HG03442 (cell line): ENCODE measurements around the gene OSBPL10.
"Not testable (repeated sequence)": the region's sequence is repeated elsewhere in the genome, so short reads cannot be mapped to it uniquely, and the experiment has no call there.

Source experiments
- ATAC-seq: cut with Tn5 transposase; IDR thresholded peaks from one replicate; pipeline ENCODE4 v1.9.1; 2021; ENCODE audit warnings: mild to moderate bottlenecking, moderate library complexity; ENCODE audit not compliant: unreplicated experiment

The OSBPL10 gene

DNA sequence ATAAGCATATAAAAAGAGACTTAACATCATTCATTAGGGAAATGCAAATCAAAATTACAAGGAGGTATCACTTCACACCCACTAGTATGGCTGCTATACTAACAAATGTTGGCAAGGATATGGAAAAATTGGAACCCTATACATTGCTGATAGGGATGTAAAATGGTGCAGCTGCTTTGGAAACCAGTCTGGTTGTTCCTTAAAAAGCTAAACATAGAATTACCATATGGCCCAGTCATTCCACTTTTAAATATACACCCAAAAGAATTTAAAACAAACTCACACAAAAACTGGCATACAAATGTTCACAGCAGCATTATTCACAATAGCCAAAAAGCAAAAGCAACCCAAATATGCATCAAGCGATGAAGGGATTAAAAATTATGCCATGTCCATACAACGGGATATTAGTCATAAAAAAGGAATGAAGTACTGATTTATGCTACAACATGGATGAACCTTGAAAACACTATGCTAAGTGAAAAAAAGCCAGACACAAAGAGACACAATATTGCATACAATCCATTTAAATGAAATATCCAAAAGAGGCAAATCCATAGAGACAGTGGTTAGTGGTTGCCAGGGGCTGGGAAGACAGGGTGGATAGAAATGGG is 118.3 kb downstream of the OSBPL10 start:
- ATAC-seq, result no peak

DNA sequence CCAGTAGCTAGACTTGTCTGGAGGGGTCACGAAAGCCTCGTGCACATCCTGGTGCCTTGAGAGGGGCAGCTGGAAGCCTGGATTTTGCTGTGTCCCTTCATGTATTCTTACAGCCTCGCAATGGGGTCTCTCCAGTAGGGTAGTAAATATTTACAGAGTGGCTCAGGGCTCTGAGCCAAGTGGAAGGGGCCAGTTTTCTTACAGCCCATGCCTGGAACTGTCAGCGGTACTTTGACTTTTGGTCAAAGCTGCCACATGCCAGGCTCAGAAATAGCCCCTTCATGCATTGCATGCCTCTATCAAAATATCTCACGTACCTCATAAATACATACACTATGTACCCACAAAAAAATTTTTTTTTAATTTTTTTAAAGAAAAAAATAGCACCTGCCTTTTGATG is 119.2 kb downstream of the OSBPL10 start:
- ATAC-seq, result no peak

DNA sequence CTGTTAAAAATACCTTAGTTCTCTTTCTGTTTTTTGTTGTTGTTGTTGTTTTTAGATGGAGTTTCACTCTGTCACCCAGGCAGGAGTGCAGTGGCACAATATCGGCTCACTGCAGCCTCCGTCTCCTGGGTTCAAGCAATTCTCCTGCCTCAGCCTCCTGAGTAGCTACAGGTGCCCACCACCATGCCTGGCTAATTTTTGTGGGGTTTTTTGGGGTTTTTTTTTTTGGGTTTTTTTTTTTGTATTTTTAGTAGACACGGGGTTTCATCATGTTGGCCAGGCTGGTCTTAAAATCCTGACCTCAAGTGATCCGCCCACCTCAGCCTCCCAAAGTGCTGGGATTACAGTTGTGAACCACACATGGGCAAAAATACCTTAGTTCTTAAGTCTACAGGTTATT is 120.4 kb downstream of the OSBPL10 start:
- not testable (repeated sequence) for ATAC-seq

- no peak for ATAC-seq
Observed at GRCh38 chr3:31859245-31859644, 121.8 kb downstream of the OSBPL10 start.

GRCh38 chr3:31858439-31858838 is 122.6 kb downstream of the OSBPL10 start:
- ATAC-seq, result no peak

GRCh38 chr3:31853580-31853979 is 127.5 kb downstream of the OSBPL10 start:
- no peak for ATAC-seq

DNA sequence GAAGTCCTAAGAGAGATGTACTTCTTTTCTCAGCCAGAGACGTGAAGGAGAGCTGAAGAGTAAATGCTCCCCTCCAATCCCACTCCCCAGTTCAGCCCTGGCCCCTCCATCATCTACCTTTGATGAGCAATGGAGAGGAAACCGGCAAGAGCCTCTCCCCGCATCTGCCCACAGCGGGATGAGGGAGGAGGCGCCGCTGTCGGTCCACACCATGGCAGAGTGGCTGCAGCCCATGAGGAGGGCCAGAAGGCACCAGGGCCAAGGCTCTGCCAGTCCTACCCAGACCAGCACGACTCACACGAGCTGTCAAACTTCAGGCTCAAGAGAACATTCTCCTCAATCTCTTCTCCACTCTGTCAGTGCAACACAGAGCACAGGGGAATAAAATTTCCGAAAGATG is 129.8 kb downstream of the OSBPL10 start:
- ATAC-seq, result no peak

GRCh38 chr3:31848911-31849310 is 132.2 kb downstream of the OSBPL10 start:
- ATAC-seq, result no peak

- no peak for ATAC-seq
Observed at GRCh38 chr3:31848163-31848818, 132.8 kb downstream of the OSBPL10 start.

- no peak for ATAC-seq
Observed at GRCh38 chr3:31847760-31848159, 133.3 kb downstream of the OSBPL10 start.

DNA sequence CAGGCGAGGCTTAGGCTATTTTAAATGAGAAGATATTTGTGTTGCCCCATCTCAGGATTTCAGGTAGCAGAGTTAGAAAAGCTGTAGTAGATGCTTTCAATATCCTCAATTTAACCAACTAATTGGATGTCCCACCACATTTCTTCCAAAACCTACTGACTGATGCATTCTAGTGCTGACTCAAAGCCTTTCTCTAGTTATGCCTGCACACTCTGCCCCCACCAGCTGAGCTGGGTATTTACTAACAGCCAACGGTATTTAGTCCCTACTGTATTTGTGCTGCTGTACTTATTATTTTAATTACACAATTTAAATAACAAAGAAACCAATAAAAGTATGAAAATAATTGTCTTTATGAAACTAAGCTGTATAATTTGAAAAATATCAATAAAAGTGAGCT is 139.5 kb downstream of the OSBPL10 start:
- ATAC-seq, result no peak

DNA sequence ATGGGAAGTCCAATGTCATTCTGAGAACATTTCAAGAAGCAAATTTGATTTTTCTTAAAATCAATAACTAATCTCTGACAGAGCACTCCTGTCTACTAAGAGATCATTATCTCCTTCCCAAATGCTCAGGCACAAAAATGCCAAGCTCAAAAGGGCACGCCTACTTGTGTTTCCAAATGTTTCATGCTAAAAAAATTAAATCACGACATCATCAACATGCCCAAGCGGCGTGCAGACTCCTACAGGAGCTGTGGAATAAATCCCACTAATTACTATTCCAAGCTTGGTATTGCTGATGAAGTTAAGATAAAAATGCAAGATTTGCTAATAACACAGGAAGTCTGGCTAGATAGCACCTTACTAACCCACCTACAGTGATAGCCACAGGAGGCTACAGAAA is 140.8 kb downstream of the OSBPL10 start:
- ATAC-seq, result no peak

- no peak for ATAC-seq
Observed at GRCh38 chr3:31839144-31839917, 141.7 kb downstream of the OSBPL10 start.

DNA sequence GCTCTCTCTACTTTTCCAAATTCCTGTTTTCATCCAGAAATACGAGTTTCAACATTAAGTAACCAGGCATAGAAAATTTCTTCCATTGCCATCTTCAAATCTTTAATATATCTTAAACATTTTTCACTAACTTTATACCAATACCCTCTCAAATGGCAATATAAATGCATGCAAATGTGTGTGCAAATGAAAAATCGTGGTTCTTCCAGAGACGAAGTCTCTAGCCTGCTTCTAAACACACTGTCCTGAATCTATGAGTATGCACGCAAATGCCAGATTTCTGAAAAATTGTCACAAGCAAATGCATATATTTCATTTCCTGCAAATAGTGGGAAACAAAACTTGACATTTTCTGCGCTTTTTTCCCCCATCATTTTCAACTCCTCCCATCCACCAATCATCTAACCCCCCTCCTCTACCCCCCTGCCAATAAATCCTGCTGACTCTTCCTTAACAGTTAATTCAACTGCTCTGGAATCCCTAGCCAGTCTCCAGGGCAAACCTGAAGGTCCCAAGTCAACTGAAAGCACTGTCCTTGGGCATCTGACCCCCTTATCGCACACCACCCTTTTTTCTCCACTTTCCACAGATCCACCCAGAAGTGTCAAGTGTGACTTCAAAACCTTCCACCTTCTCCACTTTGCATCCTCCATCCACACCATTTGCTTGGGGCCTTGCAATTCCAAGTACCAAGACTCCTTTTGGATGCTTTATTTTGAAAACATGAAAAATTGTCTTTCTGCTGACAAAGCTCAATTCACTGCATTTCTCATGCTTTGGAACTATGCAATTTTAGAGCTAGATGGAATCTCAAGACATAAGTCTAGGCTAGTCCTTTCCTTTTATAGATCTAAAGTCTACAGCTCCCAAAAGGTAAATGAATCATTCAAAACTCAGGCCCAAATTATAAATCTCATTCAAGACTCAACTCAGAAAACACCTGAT is 144.7 kb downstream of the OSBPL10 start:
- ATAC-seq, result no peak

DNA sequence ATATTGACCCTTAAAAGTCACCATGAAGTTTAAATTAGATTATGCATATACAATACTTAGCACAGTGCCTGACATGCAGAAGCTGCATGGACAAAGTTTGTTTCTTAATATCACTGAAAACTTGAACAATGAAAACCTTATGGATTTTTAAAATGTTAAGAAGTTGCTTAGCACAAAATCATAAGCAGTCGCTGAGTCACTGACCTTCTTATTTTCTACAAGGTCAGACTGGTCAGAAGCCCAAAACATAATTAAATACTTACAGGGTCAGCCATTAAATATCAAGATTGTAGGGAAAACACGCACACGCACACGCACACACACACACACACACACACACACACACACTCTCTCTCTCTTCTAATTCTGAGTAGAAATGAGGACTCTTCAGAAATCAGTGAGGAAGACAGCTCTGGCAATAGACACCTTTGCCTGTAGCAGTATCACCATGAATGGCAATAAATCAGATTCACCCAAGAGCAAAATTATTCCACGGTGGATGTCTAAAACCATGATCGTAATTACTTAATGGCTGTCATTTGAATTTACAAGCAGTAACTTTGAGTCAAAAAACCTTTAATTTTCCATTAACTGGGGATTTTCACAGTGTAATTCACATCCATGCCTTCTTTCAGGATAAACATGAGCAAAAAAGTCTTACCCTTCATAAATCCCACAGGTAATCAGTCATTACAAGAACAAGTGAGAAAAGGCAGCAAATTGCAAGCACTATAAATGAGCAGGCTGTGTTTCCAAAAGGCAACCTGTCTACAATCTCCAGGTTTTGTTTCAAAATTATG is 147.5 kb downstream of the OSBPL10 start:
- ATAC-seq, result no peak

DNA sequence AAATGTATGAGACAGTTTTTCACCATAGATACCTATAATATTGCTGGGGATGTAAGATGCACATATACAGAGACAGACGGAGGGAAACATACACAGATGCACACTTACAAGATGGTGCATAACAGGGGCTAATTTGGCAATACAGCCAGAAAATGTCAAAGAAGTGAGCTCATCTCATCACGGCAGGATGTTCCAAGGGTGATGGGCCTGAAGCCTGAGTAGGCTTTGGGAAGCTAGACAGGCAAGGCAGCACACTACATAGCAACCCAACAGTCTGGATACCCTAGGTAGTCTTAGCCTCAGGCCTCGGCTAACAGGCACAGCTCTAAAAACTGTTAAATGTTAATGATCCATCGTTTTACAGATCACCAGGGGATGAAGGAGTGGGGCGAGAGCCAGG is 148.5 kb downstream of the OSBPL10 start:
- ATAC-seq, result no peak

DNA sequence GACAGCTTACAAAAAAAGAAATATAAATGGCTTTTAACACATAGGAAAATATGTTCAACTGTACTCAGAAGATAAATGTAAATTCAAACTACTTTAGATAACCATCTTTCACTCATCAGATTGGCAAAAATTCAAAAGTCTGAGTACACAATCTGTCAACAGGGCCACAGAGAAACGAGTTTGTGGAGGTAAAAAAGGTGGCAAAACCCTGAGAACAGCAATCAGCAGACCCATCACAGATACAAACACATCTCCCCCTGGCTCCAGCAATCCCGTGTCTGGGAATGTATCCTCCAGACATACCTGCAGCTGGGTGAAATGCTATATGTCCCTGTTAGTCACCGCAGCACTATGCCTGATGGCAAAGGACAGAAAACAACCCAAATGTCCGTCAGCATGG is 149.5 kb downstream of the OSBPL10 start:
- no peak for ATAC-seq

- ATAC-seq, result no peak
Observed at GRCh38 chr3:31829826-31830426, 151.1 kb downstream of the OSBPL10 start.

GRCh38 chr3:31829010-31829409 is 152.1 kb downstream of the OSBPL10 start:
- no peak for ATAC-seq

DNA sequence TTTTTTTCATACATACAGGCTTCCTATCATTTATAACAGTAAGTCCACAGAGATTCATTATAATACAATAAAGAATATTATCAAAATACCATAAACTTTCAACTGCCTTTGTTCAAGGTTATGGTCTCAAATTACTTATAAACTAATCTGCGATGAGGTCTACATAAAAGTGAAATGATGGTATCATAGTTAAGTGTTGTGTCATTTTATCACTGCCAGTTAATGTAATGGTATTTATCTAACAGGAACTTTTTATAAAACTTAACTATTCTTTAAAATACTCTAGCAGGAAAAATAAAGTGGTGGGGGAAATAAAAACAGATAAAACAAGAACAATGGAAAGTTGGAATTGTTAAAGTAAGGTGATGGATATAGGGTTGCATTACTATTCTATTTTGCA is 153.1 kb downstream of the OSBPL10 start:
- ATAC-seq, result no peak
